B cell (primary cell): ENCODE results near the gene CACNB4. TPM values are rescaled to one million over a fixed set of nuclear protein-coding genes. Genes with fewer than 3 reads are reported as not detected.

Experiments used
- ATAC-seq: fragments of 200-7000 bp; cut with Tn5 transposase; one replicate; pipeline ENCODE4 v1.10.0; 2021; ENCODE audit warnings: low read depth, mild to moderate bottlenecking, moderate number of reproducible peaks, moderate library complexity
- CTCF ChIA-PET: fragments of 350-600 bp; sonication (Branson Sonifier 250); formaldehyde crosslinking; loops from one replicate; lab custom pipeline; 2021; ENCODE audit warnings: antibody characterized with exemption, inconsistent platforms; lab: Charles Lee
- POLR2A ChIA-PET: fragments of 350-600 bp; sonication (Branson Sonifier 250); formaldehyde crosslinking; loops from one replicate; lab custom pipeline; 2021; ENCODE audit warnings: antibody characterized with exemption; lab: Charles Lee
- DNase-seq: peaks from one replicate; pipeline ENCODE4 v3.0.0; 2013
- H2AFZ ChIP-seq: 2 replicates; pipeline ENCODE4 v1.6.1; 2012; ENCODE audit warnings: mild to moderate bottlenecking, low read depth, low read length; ENCODE audit not compliant: insufficient read depth, poor library complexity, severe bottlenecking
- H3K27ac ChIP-seq, 2 donors: 1 replicate in 1 of 2; 2 replicates in 1 of 2; pipeline ENCODE4 v1.5.1; 2012 to 2013; ENCODE audit warnings: low read length in 2 of 2, mild to moderate bottlenecking in 2 of 2, moderate library complexity in 1 of 2
- H3K27me3 ChIP-seq, 4 experiments: fragments of 200-600 bp in 1 of 4; sonication (generic) in 1 of 4; replicated peaks in 1 of 4; 1 replicate in 2 of 4; 2 replicates in 2 of 4; pipeline versions ENCODE4 v1.6.1 to v1.7.0; 2013 to 2016; ENCODE audit warnings: low read length in 3 of 4, mild to moderate bottlenecking in 2 of 4, mixed read lengths in 1 of 4, moderate library complexity in 1 of 4; ENCODE audit not compliant: insufficient read depth in 4 of 4, control insufficient read depth in 3 of 4; ENCODE audit errors: control extremely low read depth in 1 of 4
- H3K36me3 ChIP-seq, 2 experiments: replicated peaks in 1 of 2; 1 replicate in 1 of 2; 2 replicates in 1 of 2; pipeline versions ENCODE4 v1.6.1 to v1.7.1; 2013; ENCODE audit warnings: low read length in 1 of 2; ENCODE audit not compliant: insufficient read depth in 2 of 2, control insufficient read depth in 1 of 2; ENCODE audit errors: control extremely low read depth in 1 of 2, extremely low read depth in 1 of 2
- H3K4me1 ChIP-seq, 2 donors: fragments of 200-600 bp in 1 of 2; sonication (generic) in 1 of 2; 1 replicate in 1 of 2; 2 replicates in 1 of 2; pipeline versions ENCODE4 v1.5.1 to v1.6.1; 2013 to 2017; ENCODE audit warnings: low read length in 2 of 2; ENCODE audit not compliant: control insufficient read depth in 2 of 2, insufficient read depth in 2 of 2
- H3K4me2 ChIP-seq: replicated peaks from 2 replicates; pipeline ENCODE3; 2012; ENCODE audit warnings: mild to moderate bottlenecking, low read depth, low read length; ENCODE audit not compliant: poor library complexity, severe bottlenecking
- H3K4me3 ChIP-seq, 5 experiments: fragments of 200-600 bp in 1 of 5; sonication (generic) in 1 of 5; 1 replicate in 3 of 5; 2 replicates in 2 of 5; pipeline versions ENCODE4 v1.5.1 to v1.7.0; 2011 to 2016; ENCODE audit warnings: low read length in 4 of 5, mild to moderate bottlenecking in 4 of 5, low read depth in 2 of 5, control low read depth in 1 of 5, moderate library complexity in 1 of 5; ENCODE audit not compliant: insufficient read depth in 1 of 5; ENCODE audit errors: control extremely low read depth in 1 of 5, extremely low read depth in 1 of 5
- H3K79me2 ChIP-seq: fragments of 200-600 bp; sonication (generic); one replicate; pipeline ENCODE4 v1.6.0; 2016; ENCODE audit warnings: low read length; ENCODE audit not compliant: control insufficient read depth, insufficient read depth
- H3K9ac ChIP-seq: fragments of 200-600 bp; sonication (generic); 2 replicates; pipeline ENCODE4 v1.6.1; 2017; ENCODE audit warnings: mild to moderate bottlenecking, low read length, moderate library complexity
- H3K9me3 ChIP-seq, 3 donors: one replicate each; pipeline versions ENCODE4 v1.6.1 to v1.7.1; 2013; ENCODE audit warnings: low read length in 2 of 3; ENCODE audit not compliant: control insufficient read depth in 2 of 3, insufficient read depth in 1 of 3; ENCODE audit errors: control extremely low read depth in 1 of 3
- H4K20me1 ChIP-seq: 2 replicates; pipeline ENCODE4 v1.6.0; 2012; ENCODE audit warnings: mild to moderate bottlenecking, low read length; ENCODE audit not compliant: insufficient read depth, control insufficient read depth, poor library complexity, severe bottlenecking
- H3K27ac Mint-ChIP-seq: one replicate; pipeline ENCODE4 v1.8.0; 2021; ENCODE audit warnings: mixed read lengths
- H3K27me3 Mint-ChIP-seq: one replicate; pipeline ENCODE4 v1.8.0; 2021; ENCODE audit warnings: mixed read lengths
- H3K4me1 Mint-ChIP-seq: one replicate; pipeline ENCODE4 v1.8.0; 2021; ENCODE audit warnings: mixed read lengths
- H3K4me3 Mint-ChIP-seq: one replicate; pipeline ENCODE4 v1.8.0; 2021; ENCODE audit warnings: mixed read lengths
- H3K9me3 Mint-ChIP-seq: one replicate; pipeline ENCODE4 v1.8.0; 2022; ENCODE audit warnings: mixed read lengths; ENCODE audit not compliant: insufficient read depth
- CTCF ChIP-seq: fragments of 200-600 bp; IDR thresholded peaks from one replicate; pipeline ENCODE4 v1.8.0; 2022; ENCODE audit warnings: antibody characterized with exemption, mild to moderate bottlenecking
- EZH2 ChIP-seq: IDR thresholded peaks from 2 replicates; pipeline ENCODE4 v1.6.1; 2012; ENCODE audit warnings: borderline replicate concordance, low read depth, mild to moderate bottlenecking, moderate library complexity, low read length; ENCODE audit not compliant: insufficient read depth, poor library complexity, severe bottlenecking
- WGBS: methylation state at CpG from one replicate; pipeline ENCODE4 v1.1.5; 2013; ENCODE audit warnings: missing lambda C conversion rate; ENCODE audit not compliant: insufficient coverage; 5-methylcytosine and 5-hydroxymethylcytosine counted together
- intact Hi-C: fragments of 100-400 bp; cut with micrococcal nuclease; formaldehyde crosslinking; loops from one replicate; pipeline ENCODE4 v1.10.0; 2022
- polyA plus RNA-seq: library from polyadenylated mRNA; depleted of rRNA; stranded (reverse); fragments of >200 nt; gene quantifications from 2 replicates; pipeline ENCODE4 v1.2.3, GENCODE V29; 2012
- total RNA-seq, 2 donors: library from RNA; stranded (reverse); fragments of 120-200 nt in 1 of 2; gene quantifications; 1 replicate in 1 of 2; 2 replicates in 1 of 2; pipeline versions ENCODE4 v1.2.3 to v1.2.4, GENCODE V29; 2013 to 2022

Gene CACNB4
- total and polyA plus RNA-seq, 2 donors (not counting 1 experiment from before 2014, with no cell fraction given), result 0.12 to 1.4 TPM

- no peaks in the 10 kb centered on the region for H3K79me2 ChIP-seq
- Mint-ChIP-seq H3K4me3 (peak overlapping the region; percentile 40), H3K27me3 (peaks cover 18% of the 10 kb centered on the region), H3K4me1 (peaks cover 8% of the 10 kb centered on the region), H3K9me3 (peaks cover 6% of the 10 kb centered on the region), H3K27ac (no peak overlapping the region)
- no peak for TF ChIP-seq CTCF
- ChIA-PET POLR2A (no interaction called here), CTCF (no interaction called here)
- H3K4me2 ChIP-seq, result peak overlapping the region; percentile 4
- H2AFZ ChIP-seq, result no peak overlapping the region
- no peak for ATAC-seq
- H3K36me3 ChIP-seq, result no peaks in the 10 kb centered on the region
- no peaks in the 10 kb centered on the region for H4K20me1 ChIP-seq
- H3K27me3 ChIP-seq, result no peaks in the 10 kb centered on the region
- no peak overlapping the region for H3K4me3 ChIP-seq
- no peak overlapping the region for H3K27ac ChIP-seq
- DNase-seq, result no peak
- intact Hi-C loops, result no loop called here
- peaks cover 4 to 6% of the 10 kb centered on the region in 2 donors for H3K4me1 ChIP-seq
- 33% methylated on average over 3 of the region's 7 CpGs for WGBS
- H3K9ac ChIP-seq, result no peak overlapping the region
- peaks cover 0 to 8% (median 3%) of the 10 kb centered on the region in 3 donors for H3K9me3 ChIP-seq
Measured at GRCh38 chr2:152062125-152063091, 36.4 kb downstream of the CACNB4 start.

GRCh38 chr2:152061383-152061782 is 37.5 kb downstream of the CACNB4 start:
- intact Hi-C loops, result no loop called here
- H3K9me3 Mint-ChIP-seq, result peaks cover 6% of the 10 kb centered on the region
- H3K27ac Mint-ChIP-seq, result no peak overlapping the region

More at GRCh38 chr2:152061383-152061782, 37.5 kb downstream of the CACNB4 start:
- Histone ChIP-seq H3K27ac (no peak overlapping the region), H3K4me2 (no peak overlapping the region), H4K20me1 (no peaks in the 10 kb centered on the region), H3K27me3 (no peaks in the 10 kb centered on the region), H3K36me3 (no peaks in the 10 kb centered on the region), H3K9me3 (peaks cover 0 to 8% (median 3%) of the 10 kb centered on the region in 3 donors), H3K4me3 (no peak overlapping the region), H3K4me1 (peaks cover 4 to 6% of the 10 kb centered on the region in 2 donors), H2AFZ (no peak overlapping the region), H3K9ac (no peak overlapping the region), H3K79me2 (no peaks in the 10 kb centered on the region)
- Mint-ChIP-seq H3K4me1 (peaks cover 8% of the 10 kb centered on the region), H3K4me3 (no peak overlapping the region), H3K27me3 (peaks cover 18% of the 10 kb centered on the region)
- ATAC-seq (no peak), DNase-seq (no peak)
- WGBS, result 86% methylated on average over 1 of the region's 1 CpG
- ChIA-PET POLR2A (no interaction called here), CTCF (no interaction called here)
- TF ChIP-seq CTCF, result no peak
- TF ChIP-seq EZH2, result no peak
